Non-pigmented ciliary epithelial cell (primary cell): ENCODE data around the gene APPL2.
A peak's percentile ranks its signal among the peaks of the same experiment; 100 is the strongest.

Source experiments
- DNase-seq: peaks from one replicate; pipeline ENCODE4 v3.0.0-alpha.2; 2010; ENCODE audit warnings: low read depth

The APPL2 gene

GRCh38 chr12:105222726-105223351 lies 13.1 kb downstream of the APPL2 start:
- no peak for DNase-seq

GRCh38 chr12:105222284-105222655 lies 13.7 kb downstream of the APPL2 start:
- no peak for DNase-seq

- no peak for DNase-seq
These were observed 14.2 kb downstream of the APPL2 start for GRCh38 chr12:105221583-105222283.

GRCh38 chr12:105220929-105221290 lies 15.1 kb downstream of the APPL2 start:
- DNase-seq: no peak

GRCh38 chr12:105220150-105220928 lies 15.6 kb downstream of the APPL2 start:
- no peak for DNase-seq

- no peak for DNase-seq
These were observed 16.5 kb downstream of the APPL2 start for GRCh38 chr12:105219261-105220028.

GRCh38 chr12:105218434-105218833 lies 17.5 kb downstream of the APPL2 start:
- DNase-seq: no peak

- no peak for DNase-seq
These were observed 21.2 kb downstream of the APPL2 start for GRCh38 chr12:105214670-105215375.

- DNase-seq: no peak
These were observed 21.8 kb downstream of the APPL2 start for GRCh38 chr12:105214148-105214547.

- DNase-seq: no peak
These were observed 23.5 kb downstream of the APPL2 start for GRCh38 chr12:105212438-105212837.

- DNase-seq: no peak
These were observed 26.9 kb downstream of the APPL2 start for GRCh38 chr12:105209091-105209490.

- DNase-seq: no peak
These were observed 29.1 kb downstream of the APPL2 start for GRCh38 chr12:105206686-105207374.

- no peak for DNase-seq
These were observed 30.5 kb downstream of the APPL2 start for GRCh38 chr12:105205322-105206048.

- DNase-seq: peak; percentile 51
These were observed 31.1 kb downstream of the APPL2 start for GRCh38 chr12:105204916-105205315.

- no peak for DNase-seq
These were observed 31.8 kb downstream of the APPL2 start for GRCh38 chr12:105204127-105204526.

- DNase-seq: no peak
These were observed 33.8 kb downstream of the APPL2 start for GRCh38 chr12:105202202-105202601.

- no peak for DNase-seq
These were observed 34.7 kb downstream of the APPL2 start for GRCh38 chr12:105201299-105201698.

- no peak for DNase-seq
These were observed 35.6 kb downstream of the APPL2 start for GRCh38 chr12:105200385-105200784.

- DNase-seq: no peak
These were observed 37.0 kb downstream of the APPL2 start for GRCh38 chr12:105198961-105199360.

GRCh38 chr12:105196090-105196489 lies 39.9 kb downstream of the APPL2 start:
- no peak for DNase-seq

- DNase-seq: no peak
These were observed 41.0 kb downstream of the APPL2 start for GRCh38 chr12:105194947-105195346.
